ENCODE results near the gene MYORG.
"Not testable (repeated sequence)": the region's sequence is repeated elsewhere in the genome, so short reads cannot be mapped to it uniquely, and the experiment has no call there.

The MYORG gene

GRCh38 chr9:34368796-34369195 is 7.9 kb downstream of the MYORG start:
- DNase-seq (ENCODE audit: low read depth): not testable (repeated sequence)

- not testable (repeated sequence) for DNase-seq (ENCODE audit: low read depth)
These were observed 8.8 kb downstream of the MYORG start for GRCh38 chr9:34367751-34368410.

- DNase-seq (ENCODE audit: low read depth): no peak
These were observed 10.3 kb downstream of the MYORG start for GRCh38 chr9:34366365-34366764.

- no peak for DNase-seq (ENCODE audit: low read depth)
These were observed 11.4 kb downstream of the MYORG start for GRCh38 chr9:34365282-34365681.

GRCh38 chr9:34363619-34364351 is 12.9 kb downstream of the MYORG start:
- no peak for DNase-seq (ENCODE audit: low read depth)

- no peak for DNase-seq (ENCODE audit: low read depth)
These were observed 14.0 kb downstream of the MYORG start for GRCh38 chr9:34362614-34363214.

GRCh38 chr9:34352957-34353356 is 23.7 kb downstream of the MYORG start:
- DNase-seq (ENCODE audit: low read depth): not testable (repeated sequence)

- DNase-seq (ENCODE audit: low read depth): not testable (repeated sequence)
These were observed 24.5 kb downstream of the MYORG start for GRCh38 chr9:34352122-34352652.

GRCh38 chr9:34349324-34349723 is 27.4 kb downstream of the MYORG start:
- no peak for DNase-seq (ENCODE audit: low read depth)

GRCh38 chr9:34347800-34348158 is 28.9 kb downstream of the MYORG start:
- no peak for DNase-seq (ENCODE audit: low read depth)

GRCh38 chr9:34346873-34347799 is 29.6 kb downstream of the MYORG start:
- no peak for DNase-seq (ENCODE audit: low read depth)

- no peak for DNase-seq (ENCODE audit: low read depth)
These were observed 33.1 kb downstream of the MYORG start for GRCh38 chr9:34343605-34344004.

- no peak for DNase-seq (ENCODE audit: low read depth)
These were observed 33.6 kb downstream of the MYORG start for GRCh38 chr9:34343090-34343489.

- no peak for DNase-seq (ENCODE audit: low read depth)
These were observed 34.9 kb downstream of the MYORG start for GRCh38 chr9:34341659-34342295.

- no peak for DNase-seq (ENCODE audit: low read depth)
These were observed 37.9 kb downstream of the MYORG start for GRCh38 chr9:34338665-34339385.

- DNase-seq (ENCODE audit: low read depth): not testable (repeated sequence)
These were observed 38.6 kb downstream of the MYORG start for GRCh38 chr9:34338079-34338478.

GRCh38 chr9:34337403-34337802 is 39.3 kb downstream of the MYORG start:
- DNase-seq (ENCODE audit: low read depth): no peak

- DNase-seq (ENCODE audit: low read depth): no peak
These were observed 41.3 kb downstream of the MYORG start for GRCh38 chr9:34335376-34335775.

- no peak for DNase-seq (ENCODE audit: low read depth)
These were observed 41.8 kb downstream of the MYORG start for GRCh38 chr9:34334916-34335315.

GRCh38 chr9:34334337-34334824 is 42.3 kb downstream of the MYORG start:
- no peak for DNase-seq (ENCODE audit: low read depth)

GRCh38 chr9:34333836-34334235 is 42.9 kb downstream of the MYORG start:
- DNase-seq (ENCODE audit: low read depth): no peak
